ENCODE results near the gene NOXRED1. TPM values are rescaled to one million over a fixed set of nuclear protein-coding genes. Genes with fewer than 3 reads are reported as not detected.

The NOXRED1 gene
- total RNA-seq, 1 experiment from 2014 or later: 0.10 TPM

DNA sequence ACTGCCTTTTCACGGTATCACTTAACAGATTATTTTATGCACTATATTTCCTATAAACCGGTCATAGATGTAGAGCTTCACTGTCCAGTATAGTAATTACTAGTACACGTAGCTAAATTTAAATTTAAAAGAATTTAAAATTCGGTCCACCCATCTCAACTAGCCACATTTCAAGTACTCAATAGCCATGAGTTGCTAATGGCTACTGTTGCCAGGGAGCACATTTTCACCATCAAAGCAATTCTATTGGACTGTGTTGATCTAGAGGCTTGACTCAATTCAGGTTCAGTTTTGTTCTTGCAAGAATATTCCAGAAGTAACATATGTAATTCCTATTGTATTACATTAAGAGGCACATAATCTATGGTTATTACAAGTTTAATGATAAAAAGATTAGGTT is 66.4 kb downstream of the NOXRED1 start:
- BruUV-seq (replicated peaks): no TSS peak
- intact Hi-C loops (cut with micrococcal nuclease; ENCODE audit: unreplicated experiment): no loop called here

DNA sequence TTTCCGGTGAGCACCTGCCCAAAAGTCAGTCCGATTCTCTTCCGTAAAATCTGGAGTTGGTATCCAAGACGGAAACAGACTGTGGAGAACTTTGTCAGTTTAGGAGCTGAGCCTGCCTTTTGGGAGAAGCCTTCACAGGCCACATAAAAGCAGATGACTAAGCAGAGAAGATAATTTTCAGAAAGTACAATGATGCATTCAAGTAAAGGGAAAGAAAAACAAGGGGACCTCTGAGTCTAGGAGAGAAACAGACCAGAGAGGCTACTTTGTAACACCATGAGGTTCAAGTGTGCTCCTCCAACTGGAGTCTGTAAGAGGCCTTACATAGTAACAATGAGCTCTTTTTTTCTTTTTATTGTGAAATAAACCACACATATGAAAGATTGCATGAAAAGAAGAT is 67.5 kb downstream of the NOXRED1 start:
- Histone ChIP-seq H3K9me3 (ENCODE audit: control insufficient read depth, insufficient read depth, low read depth, low read length) (no peaks in the 10 kb centered on the region), H3K27ac (ENCODE audit: low read length) (no peak overlapping the region), H3K4me3 (ENCODE audit: low read depth in 2 of 2, low read length in 2 of 2) (no peak overlapping the region), H3K4me1 (ENCODE audit: control insufficient read depth, insufficient read depth, low read length) (no peaks in the 10 kb centered on the region), H3K27me3 (ENCODE audit: control insufficient read depth, insufficient read depth, low read length) (no peaks in the 10 kb centered on the region), H3K36me3 (ENCODE audit: control insufficient read depth, insufficient read depth, low read length) (no peaks in the 10 kb centered on the region)
- ATAC-seq (no peak), DNase-seq (ENCODE audit: low read depth, low spot score) (no peak)
- in situ Hi-C loops (cut with HindIII; ENCODE audit: low pct_unique_long_range_greater_than_20kb, low sequenced_read_pairs): no loop called here
- no peak for TF ChIP-seq POLR2AphosphoS5 (IDR thresholded peaks at IDR 0.05; ENCODE audit: low read depth, low read length)
- TF ChIP-seq, protein P1, sequence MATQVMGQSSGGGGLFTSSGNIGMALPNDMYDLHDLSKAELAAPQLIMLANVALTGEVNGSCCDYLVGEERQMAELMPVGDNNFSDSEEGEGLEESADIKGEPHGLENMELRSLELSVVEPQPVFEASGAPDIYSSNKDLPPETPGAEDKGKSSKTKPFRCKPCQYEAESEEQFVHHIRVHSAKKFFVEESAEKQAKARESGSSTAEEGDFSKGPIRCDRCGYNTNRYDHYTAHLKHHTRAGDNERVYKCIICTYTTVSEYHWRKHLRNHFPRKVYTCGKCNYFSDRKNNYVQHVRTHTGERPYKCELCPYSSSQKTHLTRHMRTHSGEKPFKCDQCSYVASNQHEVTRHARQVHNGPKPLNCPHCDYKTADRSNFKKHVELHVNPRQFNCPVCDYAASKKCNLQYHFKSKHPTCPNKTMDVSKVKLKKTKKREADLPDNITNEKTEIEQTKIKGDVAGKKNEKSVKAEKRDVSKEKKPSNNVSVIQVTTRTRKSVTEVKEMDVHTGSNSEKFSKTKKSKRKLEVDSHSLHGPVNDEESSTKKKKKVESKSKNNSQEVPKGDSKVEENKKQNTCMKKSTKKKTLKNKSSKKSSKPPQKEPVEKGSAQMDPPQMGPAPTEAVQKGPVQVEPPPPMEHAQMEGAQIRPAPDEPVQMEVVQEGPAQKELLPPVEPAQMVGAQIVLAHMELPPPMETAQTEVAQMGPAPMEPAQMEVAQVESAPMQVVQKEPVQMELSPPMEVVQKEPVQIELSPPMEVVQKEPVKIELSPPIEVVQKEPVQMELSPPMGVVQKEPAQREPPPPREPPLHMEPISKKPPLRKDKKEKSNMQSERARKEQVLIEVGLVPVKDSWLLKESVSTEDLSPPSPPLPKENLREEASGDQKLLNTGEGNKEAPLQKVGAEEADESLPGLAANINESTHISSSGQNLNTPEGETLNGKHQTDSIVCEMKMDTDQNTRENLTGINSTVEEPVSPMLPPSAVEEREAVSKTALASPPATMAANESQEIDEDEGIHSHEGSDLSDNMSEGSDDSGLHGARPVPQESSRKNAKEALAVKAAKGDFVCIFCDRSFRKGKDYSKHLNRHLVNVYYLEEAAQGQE (IDR thresholded peaks at IDR 0.05; ENCODE audit: insufficient read depth in 1 of 2, low read depth in 2 of 2, low read length in 1 of 2): no peak
- no peak for TF ChIP-seq CTCF (IDR thresholded peaks at IDR 0.05)
- no peak for TF ChIP-seq TCF7L2 (IDR thresholded peaks at IDR 0.05; ENCODE audit: low read depth, low read length)
- TF ChIP-seq SIN3A (IDR thresholded peaks at IDR 0.05; ENCODE audit: borderline replicate concordance, insufficient read depth, low read depth, low read length): no peak
- POLR2A ChIA-PET: no interaction called here
- intact Hi-C loops (cut with micrococcal nuclease; ENCODE audit: unreplicated experiment): no loop called here
- BruUV-seq (replicated peaks): no TSS peak
- CTCF ChIA-PET: no interaction called here

More for the DNA sequence above, 66.4 kb downstream of the NOXRED1 start:
- no peaks in the 10 kb centered on the region for H3K27me3 ChIP-seq (ENCODE audit: control insufficient read depth, insufficient read depth, low read length)
- DNase-seq (ENCODE audit: low read depth, low spot score) (no peak), ATAC-seq (no peak)
- no peaks in the 10 kb centered on the region for H3K9me3 ChIP-seq (ENCODE audit: control insufficient read depth, insufficient read depth, low read depth, low read length)
- in situ Hi-C loops (cut with HindIII; ENCODE audit: low pct_unique_long_range_greater_than_20kb, low sequenced_read_pairs): no loop called here
- no peaks in the 10 kb centered on the region for H3K4me1 ChIP-seq (ENCODE audit: control insufficient read depth, insufficient read depth, low read length)
- no peaks in the 10 kb centered on the region for H3K36me3 ChIP-seq (ENCODE audit: control insufficient read depth, insufficient read depth, low read length)
- ChIA-PET POLR2A (no interaction called here), CTCF (no interaction called here)
- no peak overlapping the region for H3K27ac ChIP-seq (ENCODE audit: low read length)
- no peak for TF ChIP-seq POLR2AphosphoS5 (IDR thresholded peaks at IDR 0.05; ENCODE audit: low read depth, low read length)
- TF ChIP-seq TCF7L2 (IDR thresholded peaks at IDR 0.05; ENCODE audit: low read depth, low read length): no peak
- no peak for TF ChIP-seq CTCF (IDR thresholded peaks at IDR 0.05)
- no peak for TF ChIP-seq SIN3A (IDR thresholded peaks at IDR 0.05; ENCODE audit: borderline replicate concordance, insufficient read depth, low read depth, low read length)
- TF ChIP-seq, protein P1 (IDR thresholded peaks at IDR 0.05; ENCODE audit: insufficient read depth in 1 of 2, low read depth in 2 of 2, low read length in 1 of 2): no peak
- H3K4me3 ChIP-seq (ENCODE audit: low read depth in 2 of 2, low read length in 2 of 2): no peak overlapping the region
